Endometrial microvascular endothelial cells (primary cell): ENCODE results near the gene GCSH. TPM values are rescaled to one million over a fixed set of nuclear protein-coding genes. Genes with fewer than 3 reads are reported as not detected.
"Not testable (repeated sequence)": the region's sequence is repeated elsewhere in the genome, so short reads cannot be mapped to it uniquely, and the experiment has no call there.

ENCODE experiments used
- in situ Hi-C: cut with HindIII; loops from 2 replicates; pipeline ENCODE4 v1.10.0; 2017; ENCODE audit warnings: low sequenced_read_pairs, low pct_unique_long_range_greater_than_20kb; ENCODE audit errors: inconsistent ontology term
- total RNA-seq: library from RNA; depleted of rRNA; stranded (reverse); fragments of >200 nt; gene quantifications from one replicate; pipeline ENCODE4 v1.2.3, GENCODE V29; 2015; ENCODE audit errors: inconsistent ontology term

Gene GCSH
- total RNA-seq, result 27.0 TPM

GRCh38 chr16:81095953-81096714 is at the start of gene GCSH:
Gene GCSH (minus strand): TSS chr16:81096395. CDS start chr16:81096278, 117 bp downstream.
- in situ Hi-C loops, result no loop called here

GRCh38 chr16:81143921-81144471 is 47.8 kb upstream of the GCSH start:
- in situ Hi-C loops, result no loop called here

DNA sequence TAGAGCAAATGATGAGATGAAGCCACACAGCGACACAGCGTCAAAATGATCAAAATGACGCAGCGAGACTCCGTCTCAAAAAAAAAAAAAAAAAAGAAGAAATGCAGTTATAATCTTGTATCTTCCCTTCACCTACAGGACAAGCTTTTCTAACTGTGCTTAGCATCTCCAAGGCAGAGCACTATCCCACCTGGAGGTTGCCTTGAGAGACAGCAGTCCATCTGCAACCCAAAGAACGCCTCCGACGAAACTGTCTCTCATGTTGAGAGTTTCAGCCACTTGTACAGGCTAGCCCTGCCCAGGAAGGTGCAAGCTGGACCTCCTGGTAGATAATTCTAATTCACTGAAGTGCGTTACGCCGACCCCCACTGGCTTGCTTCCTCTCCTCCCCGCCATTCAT is 46.7 kb upstream of the GCSH start:
- in situ Hi-C loops, result no loop called here

GRCh38 chr16:81140930-81141780 is 45.0 kb upstream of the GCSH start:
- in situ Hi-C loops, result no loop called here

DNA sequence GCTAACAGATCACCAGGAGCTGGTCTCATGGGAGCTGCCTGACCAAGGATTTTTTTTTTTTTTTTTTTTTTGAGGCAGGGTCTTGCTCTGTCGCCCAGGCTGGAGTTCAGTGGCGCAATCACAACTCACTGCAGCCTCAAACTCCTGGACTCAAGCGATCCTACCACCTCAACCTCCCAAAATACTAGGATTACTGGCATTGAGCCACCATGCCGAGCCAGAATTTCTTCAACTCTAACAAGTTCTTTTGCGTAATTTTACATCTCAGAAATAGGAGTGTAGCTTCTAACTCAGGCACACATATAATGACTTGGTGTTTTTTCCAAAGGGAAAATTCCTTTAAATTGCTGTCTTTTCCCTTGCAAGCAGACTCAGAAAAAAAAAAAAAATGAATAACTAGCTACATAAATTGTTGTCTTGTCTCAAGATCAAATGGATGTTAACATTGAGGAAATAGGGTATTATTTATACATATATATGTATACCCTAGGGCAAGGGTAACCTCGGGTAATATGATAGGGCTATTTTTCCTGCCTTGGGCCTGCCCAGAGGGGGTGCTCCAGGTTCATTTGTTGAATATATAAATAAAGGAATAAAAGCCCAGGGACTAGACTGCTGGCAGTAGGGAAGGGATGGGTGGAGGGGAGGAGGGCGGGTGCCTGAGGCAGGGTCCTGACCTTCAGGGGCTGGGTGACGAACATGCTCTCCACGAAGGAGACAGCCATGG is 42.8 kb upstream of the GCSH start:
- in situ Hi-C loops, result no loop called here

DNA sequence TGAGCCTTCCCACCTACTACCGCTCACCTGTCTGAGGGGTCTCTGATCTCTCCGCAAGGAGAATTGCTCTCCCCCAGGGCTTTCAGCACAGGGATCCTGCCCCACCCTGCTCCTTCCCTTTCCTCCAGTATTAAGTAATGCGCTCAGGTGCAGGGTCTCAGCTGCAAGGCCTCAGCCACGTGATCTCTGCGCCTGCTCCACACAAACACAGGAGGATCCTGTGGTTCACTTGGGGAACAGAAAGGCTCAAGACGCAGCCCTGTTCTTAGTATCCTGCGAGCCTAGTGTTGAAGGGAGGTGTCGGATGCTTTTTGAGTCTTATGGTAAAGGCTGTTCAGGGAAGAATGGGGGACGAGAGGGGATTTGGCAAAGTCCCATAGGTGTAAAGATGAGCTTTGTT is 41.6 kb upstream of the GCSH start:
- in situ Hi-C loops, result no loop called here

DNA sequence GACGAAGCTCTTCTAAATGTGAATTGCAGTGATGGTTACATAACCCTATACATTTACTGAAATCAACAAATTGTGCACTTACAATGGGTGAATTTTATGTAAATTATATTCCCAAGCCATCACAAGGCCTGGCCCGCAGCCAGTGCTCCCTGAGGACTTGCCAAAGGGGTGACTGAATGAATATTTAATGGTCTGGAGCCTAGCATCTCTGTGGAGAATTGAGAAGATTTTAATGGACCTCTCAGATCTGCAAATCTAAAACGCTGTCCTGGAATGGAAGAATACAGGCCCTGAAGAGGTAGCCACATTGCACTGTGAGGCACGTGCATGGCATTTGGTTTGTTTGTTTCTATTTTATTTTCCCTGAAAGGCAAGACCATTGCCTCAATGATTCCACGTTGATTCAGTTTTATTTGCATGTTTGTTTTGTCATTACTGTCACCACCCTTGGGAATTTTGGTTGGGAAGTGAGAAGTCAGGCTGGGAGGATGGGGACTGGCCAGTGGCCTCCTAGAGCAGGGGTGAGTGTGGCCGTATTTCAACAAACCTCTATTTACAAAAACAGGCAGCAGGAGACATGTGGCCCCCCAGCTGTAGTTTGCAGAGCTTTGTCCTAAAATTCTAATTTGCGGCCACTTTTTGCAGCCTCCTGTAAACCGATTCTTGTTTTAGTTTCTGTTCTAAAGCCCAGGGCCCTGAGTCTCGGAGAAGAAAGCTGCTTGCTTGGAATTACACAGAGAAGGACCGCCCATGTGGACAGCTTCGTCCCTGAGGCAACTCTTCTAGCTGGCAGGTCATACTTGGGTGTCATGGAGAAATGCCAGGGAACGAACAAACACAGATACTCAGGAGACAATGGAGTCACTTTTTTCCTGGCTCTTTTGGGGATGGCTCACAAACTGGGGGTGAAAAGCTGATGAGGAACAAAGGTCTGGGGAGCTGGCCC is 40.5 kb upstream of the GCSH start:
- in situ Hi-C loops, result no loop called here

- in situ Hi-C loops, result no loop called here
These were observed 33.9 kb upstream of the GCSH start for GRCh38 chr16:81130126-81130525.

DNA sequence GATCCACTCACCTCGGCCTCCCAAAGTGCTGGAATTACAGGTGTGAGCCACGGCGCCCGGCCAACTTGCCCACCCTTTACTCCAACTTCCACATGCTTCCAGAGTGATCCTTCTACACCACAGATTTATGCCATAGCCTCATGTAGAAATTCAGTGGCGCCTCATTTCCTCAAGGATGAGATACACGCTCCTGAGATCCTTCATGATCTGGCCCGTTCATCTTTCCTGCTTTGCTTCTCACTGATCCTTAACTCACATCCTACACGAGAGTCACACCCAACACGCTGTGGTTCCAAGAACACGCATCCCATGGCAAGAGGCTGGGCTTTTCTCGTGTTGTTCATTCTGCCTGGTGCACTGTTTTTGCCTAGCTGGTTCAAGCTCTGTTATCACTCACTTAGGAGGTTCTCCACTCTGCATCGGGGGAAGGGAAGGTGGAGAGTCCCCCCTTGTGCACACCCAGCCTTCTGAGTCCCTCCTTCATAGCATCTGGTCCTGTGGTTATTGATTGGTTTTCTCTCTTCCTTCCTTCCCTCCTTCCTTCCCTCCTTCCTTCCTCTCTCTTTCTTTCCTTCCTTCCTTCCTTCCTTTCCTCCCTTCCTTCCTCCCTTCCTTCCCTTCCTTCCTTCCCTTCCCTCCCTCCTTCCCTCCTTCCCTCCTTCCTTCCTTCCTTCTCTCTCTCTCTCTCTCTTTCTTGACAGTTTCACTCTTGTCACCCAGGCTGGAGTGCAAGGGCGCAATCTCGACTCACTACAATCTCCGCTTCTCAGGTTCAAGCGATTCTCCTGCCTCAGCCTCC is 32.7 kb upstream of the GCSH start:
- in situ Hi-C loops, result no loop called here

DNA sequence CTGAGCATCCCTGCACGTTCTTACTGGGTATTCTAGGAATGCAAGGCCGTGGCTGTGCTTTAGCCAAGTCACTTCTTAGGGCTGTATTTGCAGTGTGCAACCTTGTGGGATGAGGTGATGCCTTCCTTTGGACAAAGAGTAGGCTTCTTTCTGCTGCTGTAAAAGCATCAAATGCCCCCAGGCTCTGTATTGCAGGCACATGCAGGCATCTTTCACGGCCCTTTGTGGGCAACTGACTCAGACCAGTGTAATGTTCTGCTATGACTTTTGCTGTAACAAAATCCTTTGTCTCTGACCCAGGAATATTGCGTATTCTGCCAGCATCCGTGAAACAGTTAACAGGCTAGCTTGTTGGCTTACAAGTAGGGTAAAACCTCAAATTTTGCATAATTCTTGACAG is 30.9 kb upstream of the GCSH start:
- in situ Hi-C loops, result no loop called here

- in situ Hi-C loops, result no loop called here
These were observed 27.1 kb upstream of the GCSH start for GRCh38 chr16:81123092-81123852.

- in situ Hi-C loops, result no loop called here
These were observed 25.3 kb upstream of the GCSH start for GRCh38 chr16:81121474-81121990.

GRCh38 chr16:81117436-81117835 is 21.2 kb upstream of the GCSH start:
- in situ Hi-C loops, result no loop called here

GRCh38 chr16:81116285-81116684 is 20.1 kb upstream of the GCSH start:
- in situ Hi-C loops, result no loop called here

- in situ Hi-C loops, result no loop called here
These were observed 16.3 kb upstream of the GCSH start for GRCh38 chr16:81112453-81112852.

DNA sequence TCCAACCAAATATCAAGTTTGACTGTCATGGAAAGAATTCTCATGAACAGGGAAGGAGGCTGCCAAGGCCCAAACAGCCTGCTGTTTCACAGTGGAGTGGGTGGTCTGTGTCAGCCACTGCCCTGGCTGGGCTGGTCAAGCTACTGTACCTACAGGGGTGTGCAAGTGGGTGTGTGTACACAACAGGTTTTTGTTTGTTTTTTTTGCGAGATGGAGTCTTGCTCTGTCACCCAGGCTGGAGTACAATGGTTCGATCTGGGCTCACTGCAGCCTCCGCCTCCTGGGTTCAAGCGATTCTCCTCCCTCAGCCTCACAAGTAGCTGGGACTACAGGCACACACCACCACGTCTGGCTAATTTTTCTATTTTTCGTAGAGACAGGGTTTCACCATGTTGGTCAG is 13.1 kb upstream of the GCSH start:
- in situ Hi-C loops, result not testable (repeated sequence)

GRCh38 chr16:81107511-81107910 is 11.3 kb upstream of the GCSH start:
- in situ Hi-C loops, result no loop called here
